K562 (cell line): ENCODE results near the gene SUMF1.

Experiments
- BHLHE40 ChIP-seq: IDR thresholded peaks from 2 replicates; pipeline ENCODE4 v1.6.1; 2011; ENCODE audit warnings: low read length, improper control_type of control experiment
- EP300 ChIP-seq: IDR thresholded peaks from 2 replicates; pipeline ENCODE4 v1.6.1; 2012; ENCODE audit warnings: low read length, improper control_type of control experiment
- MAFK ChIP-seq: IDR thresholded peaks from 2 replicates; pipeline ENCODE4 v1.6.1; 2011; ENCODE audit warnings: low read length, improper control_type of control experiment
- PHF8 ChIP-seq: fragments of 200-600 bp; sonication (generic); IDR thresholded peaks from 2 replicates; pipeline ENCODE4 v1.6.1; 2012; ENCODE audit warnings: mixed run types, mild to moderate bottlenecking, inconsistent platforms, low read length, moderate library complexity, borderline replicate concordance
- RNF2 ChIP-seq: sonication (generic); IDR thresholded peaks from 2 replicates; pipeline ENCODE4 v1.6.1; 2016
- SIX5 ChIP-seq, 2 experiments: IDR thresholded peaks; 2 replicates each; pipeline ENCODE4 v1.6.1; 2011; ENCODE audit warnings: low read length in 2 of 2, borderline replicate concordance in 1 of 2, low read depth in 1 of 2, mild to moderate bottlenecking in 1 of 2, moderate library complexity in 1 of 2; ENCODE audit not compliant: insufficient read depth in 1 of 2
- SMARCB1 ChIP-seq: IDR thresholded peaks from 2 replicates; pipeline ENCODE4 v1.6.1; 2011; ENCODE audit warnings: improper control_type of control experiment, low read depth; ENCODE audit not compliant: insufficient read length
- SREBF1 ChIP-seq: fragments of 150-350 bp; IDR thresholded peaks from 2 replicates; pipeline ENCODE4 v1.6.1; 2014; ENCODE audit warnings: antibody characterized with exemption, low read depth, low read length, borderline replicate concordance
- ZNF124 ChIP-seq: sonication (generic); formaldehyde crosslinking; IDR thresholded peaks from 2 replicates; pipeline ENCODE4 v1.8.1; 2022; ENCODE audit warnings: missing genetic modification reagents
- ZNF174 ChIP-seq: fragments of 250-450 bp; sonication (Bioruptor Pico); IDR thresholded peaks from 2 replicates; pipeline ENCODE4 v1.4.0; 2020; ENCODE audit warnings: mild to moderate bottlenecking
- TF ChIP-seq, protein P1 (sequence below): fragments of 250-450 bp; sonication (Bioruptor Pico); IDR thresholded peaks from 2 replicates; pipeline ENCODE4 v1.5.0; 2021
- TF ChIP-seq, protein P2 (sequence below): fragments of 250-450 bp; sonication (Bioruptor Pico); IDR thresholded peaks from 2 replicates; pipeline ENCODE4 v1.9.0; 2021; ENCODE audit warnings: mild to moderate bottlenecking, inconsistent platforms
- TF ChIP-seq, protein P3 (sequence below), 3 experiments: IDR thresholded peaks in 2 of 3; conservative IDR thresholded peaks in 1 of 3; 2 replicates each; pipeline ENCODE4 v1.5.1; 2011 to 2012; ENCODE audit warnings: low read length in 3 of 3, mild to moderate bottlenecking in 3 of 3, control low read depth in 2 of 3, improper control_type of control experiment in 1 of 3, inconsistent platforms in 1 of 3, low read depth in 1 of 3, mixed read lengths in 1 of 3, moderate library complexity in 1 of 3; ENCODE audit not compliant: insufficient read depth in 2 of 3

DNA sequence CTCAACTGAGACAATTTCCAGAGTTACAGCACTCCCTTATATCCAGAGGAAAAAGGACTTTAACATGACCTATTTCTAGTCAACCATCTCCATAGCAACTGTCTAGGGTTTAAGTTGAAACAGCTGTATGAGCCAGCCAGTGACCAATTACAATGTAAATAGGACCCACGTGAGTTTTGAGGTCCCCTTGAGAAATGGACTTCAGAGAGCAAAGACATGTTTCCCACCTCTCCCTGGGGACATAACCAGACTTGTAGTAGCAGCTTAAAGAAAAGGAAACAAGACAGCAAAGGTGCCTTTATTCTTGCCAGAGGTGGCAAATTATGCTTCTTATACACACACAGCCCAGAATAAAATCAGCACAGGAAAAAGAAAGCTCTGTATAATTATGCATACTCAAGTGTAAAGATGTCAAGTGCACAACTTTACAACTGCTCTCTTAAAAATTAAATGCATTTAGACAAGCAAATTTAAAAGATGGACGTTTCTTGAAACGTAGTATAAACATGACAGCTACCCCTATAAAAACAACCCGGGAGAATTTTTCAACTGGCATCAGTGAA, 40.2 kb downstream of the SUMF1 start:
- TF ChIP-seq ZNF124 (CRISPR knock-in tag) (no peak), SREBF1 (no peak), SMARCB1 (no peak), EP300 (no peak), MAFK (no peak), PHF8 (no peak), BHLHE40 (peak; percentile 60; the same call in 1 of the 2 replicates), ZNF174 (CRISPR knock-in tag) (no peak), SIX5 (IDR thresholded peaks at IDR 0.05; ENCODE audit: borderline replicate concordance in 1 of 2, insufficient read depth in 1 of 2, low read depth in 1 of 2, low read length in 2 of 2) (no peak), RNF2 (no peak)
- TF ChIP-seq, protein P1, sequence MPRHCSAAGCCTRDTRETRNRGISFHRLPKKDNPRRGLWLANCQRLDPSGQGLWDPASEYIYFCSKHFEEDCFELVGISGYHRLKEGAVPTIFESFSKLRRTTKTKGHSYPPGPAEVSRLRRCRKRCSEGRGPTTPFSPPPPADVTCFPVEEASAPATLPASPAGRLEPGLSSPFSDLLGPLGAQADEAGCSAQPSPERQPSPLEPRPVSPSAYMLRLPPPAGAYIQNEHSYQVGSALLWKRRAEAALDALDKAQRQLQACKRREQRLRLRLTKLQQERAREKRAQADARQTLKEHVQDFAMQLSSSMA (CRISPR knock-in tag), result no peak
- TF ChIP-seq, protein P2, sequence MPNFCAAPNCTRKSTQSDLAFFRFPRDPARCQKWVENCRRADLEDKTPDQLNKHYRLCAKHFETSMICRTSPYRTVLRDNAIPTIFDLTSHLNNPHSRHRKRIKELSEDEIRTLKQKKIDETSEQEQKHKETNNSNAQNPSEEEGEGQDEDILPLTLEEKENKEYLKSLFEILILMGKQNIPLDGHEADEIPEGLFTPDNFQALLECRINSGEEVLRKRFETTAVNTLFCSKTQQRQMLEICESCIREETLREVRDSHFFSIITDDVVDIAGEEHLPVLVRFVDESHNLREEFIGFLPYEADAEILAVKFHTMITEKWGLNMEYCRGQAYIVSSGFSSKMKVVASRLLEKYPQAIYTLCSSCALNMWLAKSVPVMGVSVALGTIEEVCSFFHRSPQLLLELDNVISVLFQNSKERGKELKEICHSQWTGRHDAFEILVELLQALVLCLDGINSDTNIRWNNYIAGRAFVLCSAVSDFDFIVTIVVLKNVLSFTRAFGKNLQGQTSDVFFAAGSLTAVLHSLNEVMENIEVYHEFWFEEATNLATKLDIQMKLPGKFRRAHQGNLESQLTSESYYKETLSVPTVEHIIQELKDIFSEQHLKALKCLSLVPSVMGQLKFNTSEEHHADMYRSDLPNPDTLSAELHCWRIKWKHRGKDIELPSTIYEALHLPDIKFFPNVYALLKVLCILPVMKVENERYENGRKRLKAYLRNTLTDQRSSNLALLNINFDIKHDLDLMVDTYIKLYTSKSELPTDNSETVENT (CRISPR knock-in tag), result no peak
- TF ChIP-seq, protein P3, sequence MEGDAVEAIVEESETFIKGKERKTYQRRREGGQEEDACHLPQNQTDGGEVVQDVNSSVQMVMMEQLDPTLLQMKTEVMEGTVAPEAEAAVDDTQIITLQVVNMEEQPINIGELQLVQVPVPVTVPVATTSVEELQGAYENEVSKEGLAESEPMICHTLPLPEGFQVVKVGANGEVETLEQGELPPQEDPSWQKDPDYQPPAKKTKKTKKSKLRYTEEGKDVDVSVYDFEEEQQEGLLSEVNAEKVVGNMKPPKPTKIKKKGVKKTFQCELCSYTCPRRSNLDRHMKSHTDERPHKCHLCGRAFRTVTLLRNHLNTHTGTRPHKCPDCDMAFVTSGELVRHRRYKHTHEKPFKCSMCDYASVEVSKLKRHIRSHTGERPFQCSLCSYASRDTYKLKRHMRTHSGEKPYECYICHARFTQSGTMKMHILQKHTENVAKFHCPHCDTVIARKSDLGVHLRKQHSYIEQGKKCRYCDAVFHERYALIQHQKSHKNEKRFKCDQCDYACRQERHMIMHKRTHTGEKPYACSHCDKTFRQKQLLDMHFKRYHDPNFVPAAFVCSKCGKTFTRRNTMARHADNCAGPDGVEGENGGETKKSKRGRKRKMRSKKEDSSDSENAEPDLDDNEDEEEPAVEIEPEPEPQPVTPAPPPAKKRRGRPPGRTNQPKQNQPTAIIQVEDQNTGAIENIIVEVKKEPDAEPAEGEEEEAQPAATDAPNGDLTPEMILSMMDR (IDR thresholded peaks at IDR 0.05 in 2 of 3, conservative IDR thresholded peaks at IDR 0.05 in 1 of 3; ENCODE audit: insufficient read depth in 2 of 3, low read depth in 1 of 3, low read length in 3 of 3), result no peak
